Hematopoietic multipotent progenitor cell treated with erythropoietin and hydrocortisone succinate and interleukin-3 and kit ligand, for 15 days (in vitro differentiated cells): ENCODE data around the gene PHLPP1.
"Not testable (repeated sequence)": the region's sequence is repeated elsewhere in the genome, so short reads cannot be mapped to it uniquely, and the experiment has no call there.

Experiments used
- DNase-seq: peaks from one replicate; pipeline ENCODE4 v3.0.0-alpha.2; 2015; ENCODE audit warnings: low spot score

PHLPP1 gene

GRCh38 chr18:62894681-62895390, 179.5 kb downstream of the PHLPP1 start:
- DNase-seq: no peak

- no peak for DNase-seq
Observed at GRCh38 chr18:62897153-62897552, 181.8 kb downstream of the PHLPP1 start.

GRCh38 chr18:62898359-62898758, 183.0 kb downstream of the PHLPP1 start:
- no peak for DNase-seq

GRCh38 chr18:62899534-62899933, 184.2 kb downstream of the PHLPP1 start:
- DNase-seq: no peak

- no peak for DNase-seq
Observed at GRCh38 chr18:62900132-62900883, 185.0 kb downstream of the PHLPP1 start.

GRCh38 chr18:62902776-62903175, 187.4 kb downstream of the PHLPP1 start:
- DNase-seq: no peak

- DNase-seq: no peak
Observed at GRCh38 chr18:62904396-62905285, 189.3 kb downstream of the PHLPP1 start.

GRCh38 chr18:62912885-62913284, 197.5 kb downstream of the PHLPP1 start:
- no peak for DNase-seq

GRCh38 chr18:62913824-62914223, 198.5 kb downstream of the PHLPP1 start:
- DNase-seq: not testable (repeated sequence)

GRCh38 chr18:62914871-62915392, 199.6 kb downstream of the PHLPP1 start:
- no peak for DNase-seq

GRCh38 chr18:62918361-62918760, 203.0 kb downstream of the PHLPP1 start:
- DNase-seq: no peak

- no peak for DNase-seq
Observed at GRCh38 chr18:62919109-62919838, 203.9 kb downstream of the PHLPP1 start.

GRCh38 chr18:62925031-62925688, 209.8 kb downstream of the PHLPP1 start:
- DNase-seq: no peak

GRCh38 chr18:62928326-62928725, 213.0 kb downstream of the PHLPP1 start:
- no peak for DNase-seq

- no peak for DNase-seq
Observed at GRCh38 chr18:62933261-62933887, 218.0 kb downstream of the PHLPP1 start.

GRCh38 chr18:62935994-62936393, 220.7 kb downstream of the PHLPP1 start:
- DNase-seq: no peak

- no peak for DNase-seq
Observed at GRCh38 chr18:62937065-62937464, 221.7 kb downstream of the PHLPP1 start.

GRCh38 chr18:62938006-62938405, 222.7 kb downstream of the PHLPP1 start:
- DNase-seq: no peak

- DNase-seq: no peak
Observed at GRCh38 chr18:62938487-62938886, 223.1 kb downstream of the PHLPP1 start.

- DNase-seq: no peak
Observed at GRCh38 chr18:62939433-62939832, 224.1 kb downstream of the PHLPP1 start.

- DNase-seq: no peak
Observed at GRCh38 chr18:62939926-62940325, 224.6 kb downstream of the PHLPP1 start.
